DND-41 (cell line): ENCODE data around the gene GSAP.
"Not testable (repeated sequence)": the region's sequence is repeated elsewhere in the genome, so short reads cannot be mapped to it uniquely, and the experiment has no call there.

ENCODE experiments used
- ATAC-seq: fragments of 200-7000 bp; cut with Tn5 transposase; 3 replicates; pipeline ENCODE4 v1.9.1; 2021; ENCODE audit warnings: low read depth; ENCODE audit not compliant: insufficient read depth
- DNase-seq: peaks from one replicate; pipeline ENCODE4 v3.0.0-alpha.2; 2020
- H2AFZ ChIP-seq: 2 replicates; pipeline ENCODE4 v1.6.0; 2012; ENCODE audit warnings: low read depth, low read length
- H3K27ac ChIP-seq: 2 replicates; pipeline ENCODE4 v1.5.1; 2012; ENCODE audit warnings: low read length, inconsistent platforms
- H3K27me3 ChIP-seq: fragments of 200-600 bp; sonication (generic); 2 replicates; pipeline ENCODE4 v1.6.0; 2012; ENCODE audit warnings: low read length, mild to moderate bottlenecking, inconsistent platforms; ENCODE audit not compliant: insufficient read depth, poor library complexity
- H3K36me3 ChIP-seq: 2 replicates; pipeline ENCODE4 v1.5.1; 2012; ENCODE audit warnings: low read length, inconsistent platforms; ENCODE audit not compliant: insufficient read depth
- H3K4me1 ChIP-seq: 2 replicates; pipeline ENCODE4 v1.5.1; 2012; ENCODE audit warnings: mild to moderate bottlenecking, low read length; ENCODE audit not compliant: insufficient read depth
- H3K4me2 ChIP-seq: 2 replicates; pipeline ENCODE4 v1.6.0; 2012; ENCODE audit warnings: mild to moderate bottlenecking, moderate library complexity, low read length, inconsistent platforms; ENCODE audit not compliant: insufficient read depth
- H3K4me3 ChIP-seq, 2 experiments: fragments of 200-600 bp in 1 of 2; shearing (Covaris generic) in 1 of 2; 2 replicates each; pipeline ENCODE4 v1.5.1; 2012 to 2016; ENCODE audit warnings: inconsistent platforms in 2 of 2, low read length in 2 of 2, mild to moderate bottlenecking in 2 of 2, low read depth in 1 of 2, moderate library complexity in 1 of 2
- H3K79me2 ChIP-seq: 2 replicates; pipeline ENCODE4 v1.6.0; 2012; ENCODE audit warnings: low read length, inconsistent platforms; ENCODE audit not compliant: insufficient read depth
- H3K9ac ChIP-seq: 2 replicates; pipeline ENCODE4 v1.6.0; 2012; ENCODE audit warnings: low read depth, mild to moderate bottlenecking, inconsistent platforms, low read length, moderate library complexity
- H3K9me3 ChIP-seq: 2 replicates; pipeline ENCODE4 v1.5.1; 2012; ENCODE audit warnings: low read length, moderate library complexity, mild to moderate bottlenecking, inconsistent platforms; ENCODE audit not compliant: insufficient read depth, severe bottlenecking
- H4K20me1 ChIP-seq: 2 replicates; pipeline ENCODE4 v1.6.0; 2012; ENCODE audit warnings: low read length; ENCODE audit not compliant: insufficient read depth
- CTCF ChIP-seq: IDR thresholded peaks from 2 replicates; pipeline ENCODE4 v1.5.1; 2012; ENCODE audit warnings: borderline replicate concordance, low read length, moderate library complexity, mild to moderate bottlenecking; ENCODE audit not compliant: poor library complexity, severe bottlenecking; ENCODE audit errors: extremely low read depth
- EZH2 ChIP-seq: IDR thresholded peaks from 3 replicates; pipeline ENCODE4 v1.6.1; 2012; ENCODE audit warnings: borderline replicate concordance, low read depth, mild to moderate bottlenecking, moderate library complexity, low read length, inconsistent platforms; ENCODE audit not compliant: severe bottlenecking

Gene GSAP

GRCh38 chr7:77415823-77416620, at the start of gene GSAP:
GSAP (minus strand) TSS chr7:77416349; CDS start chr7:77416321, 28 bp downstream.
- no peak within 1 kb of the TSS for H3K4me2 ChIP-seq
- H3K27ac ChIP-seq, result no peak within 1 kb of the TSS

GRCh38 chr7:77465256-77465655, 49.1 kb upstream of the GSAP start:
- H4K20me1 ChIP-seq, result no peaks in the 10 kb centered on the region
- no peaks in the 10 kb centered on the region for H3K36me3 ChIP-seq
- H3K27me3 ChIP-seq, result no peaks in the 10 kb centered on the region
- H3K4me1 ChIP-seq, result no peaks in the 10 kb centered on the region
- H3K4me2 ChIP-seq, result no peak overlapping the region
- H3K27ac ChIP-seq, result no peak overlapping the region
- H3K9ac ChIP-seq, result no peak overlapping the region
- no peak for DNase-seq
- H3K79me2 ChIP-seq, result no peaks in the 10 kb centered on the region
- TF ChIP-seq EZH2, result no peak
- no peak for TF ChIP-seq CTCF
- no peak for ATAC-seq
- H3K4me3 ChIP-seq, result no peak overlapping the region
- H2AFZ ChIP-seq, result no peak overlapping the region
- H3K9me3 ChIP-seq, result no peaks in the 10 kb centered on the region

More at GRCh38 chr7:77415823-77416620, at the start of gene GSAP:
- H3K36me3 ChIP-seq, result no peaks in the 10 kb centered on the region
- H3K79me2 ChIP-seq, result no peaks in the 10 kb centered on the region
- H2AFZ ChIP-seq, result no peak within 1 kb of the TSS
- no peaks in the 10 kb centered on the region for H4K20me1 ChIP-seq
- ATAC-seq (no peak), DNase-seq (no peak)
- H3K4me1 ChIP-seq, result no peaks in the 10 kb centered on the region
- TF ChIP-seq CTCF (no peak), EZH2 (no peak)
- no peak within 1 kb of the TSS for H3K4me3 ChIP-seq
- H3K9me3 ChIP-seq, result no peaks in the 10 kb centered on the region
- no peaks in the 10 kb centered on the region for H3K27me3 ChIP-seq
- H3K9ac ChIP-seq, result no peak within 1 kb of the TSS

- no peak overlapping the region for H3K4me2 ChIP-seq
- no peaks in the 10 kb centered on the region for H3K9me3 ChIP-seq
- H3K27me3 ChIP-seq, result no peaks in the 10 kb centered on the region
- no peak overlapping the region for H2AFZ ChIP-seq
- DNase-seq (no peak), ATAC-seq (no peak)
- no peak overlapping the region for H3K9ac ChIP-seq
- no peak overlapping the region for H3K4me3 ChIP-seq
- H3K79me2 ChIP-seq, result no peaks in the 10 kb centered on the region
- H4K20me1 ChIP-seq, result no peaks in the 10 kb centered on the region
- no peaks in the 10 kb centered on the region for H3K4me1 ChIP-seq
- no peak overlapping the region for H3K27ac ChIP-seq
- H3K36me3 ChIP-seq, result no peaks in the 10 kb centered on the region
- TF ChIP-seq EZH2 (no peak), CTCF (no peak)
Measured at GRCh38 chr7:77464589-77464988, 48.4 kb upstream of the GSAP start.

- ATAC-seq, DNase-seq, H2AFZ ChIP-seq: not testable (repeated sequence)
Measured at GRCh38 chr7:77463632-77464031, 47.5 kb upstream of the GSAP start.

More at GRCh38 chr7:77463632-77464031, 47.5 kb upstream of the GSAP start:
- H3K4me3 ChIP-seq, H3K27me3 ChIP-seq, H3K4me1 ChIP-seq, H4K20me1 ChIP-seq, H3K9me3 ChIP-seq, H3K27ac ChIP-seq, H3K36me3 ChIP-seq, H3K4me2 ChIP-seq, H3K79me2 ChIP-seq, H3K9ac ChIP-seq: not testable (repeated sequence)
